Upper lobe of left lung (tissue), 4 donors: ENCODE results near the gene TSHZ2.

Experiments used
- EP300 ChIP-seq, 4 donors: sonication (generic); formaldehyde crosslinking; IDR thresholded peaks; one replicate each; pipeline ENCODE4 v1.5.1; 2017; ENCODE audit warnings: antibody characterized with exemption in 4 of 4, control low read depth in 2 of 4
- POLR2A ChIP-seq, 4 donors: fragments of 450-650 bp; IDR thresholded peaks; one replicate each; pipeline ENCODE4 v1.5.1; 2016 to 2017; ENCODE audit warnings: antibody characterized with exemption in 4 of 4, mild to moderate bottlenecking in 2 of 4
- POLR2AphosphoS5 ChIP-seq, 2 donors: sonication (generic); formaldehyde crosslinking; IDR thresholded peaks; one replicate each; pipeline ENCODE4 v1.5.1; 2017; ENCODE audit warnings: antibody characterized with exemption in 2 of 2
- TF ChIP-seq, protein P1 (sequence below), 6 experiments: fragments of 450-650 bp in 4 of 6; fragments of 200-600 bp in 2 of 6; sonication (generic) in 2 of 6; IDR thresholded peaks; one replicate each; pipeline ENCODE4 v1.5.1; 2016 to 2019; ENCODE audit warnings: antibody characterized with exemption in 6 of 6

DNA sequence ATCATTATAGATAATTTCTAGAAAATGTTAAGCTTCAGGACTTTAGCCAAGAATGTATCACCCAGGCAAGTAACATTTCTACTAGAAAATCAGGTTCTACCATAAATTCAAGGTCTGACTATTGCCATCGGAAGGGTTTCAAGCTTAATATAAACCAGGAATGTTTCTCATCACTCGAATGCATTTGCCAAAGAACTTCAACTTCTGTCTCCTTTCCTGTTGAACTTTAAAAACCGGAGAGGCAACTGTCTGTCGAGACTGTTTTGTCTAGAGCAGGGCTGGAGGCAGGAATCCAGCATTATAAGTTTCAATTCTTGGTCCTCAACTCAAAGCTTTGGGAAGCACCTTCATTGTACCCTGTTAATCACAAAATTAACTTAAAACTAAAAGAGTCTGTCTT, 356.8 kb downstream of the TSHZ2 start:
- TF ChIP-seq POLR2A (IDR thresholded peaks at IDR 0.05) (no peak), POLR2AphosphoS5 (IDR thresholded peaks at IDR 0.05) (no peak), EP300 (IDR thresholded peaks at IDR 0.05) (no peak)
- TF ChIP-seq, protein P1, sequence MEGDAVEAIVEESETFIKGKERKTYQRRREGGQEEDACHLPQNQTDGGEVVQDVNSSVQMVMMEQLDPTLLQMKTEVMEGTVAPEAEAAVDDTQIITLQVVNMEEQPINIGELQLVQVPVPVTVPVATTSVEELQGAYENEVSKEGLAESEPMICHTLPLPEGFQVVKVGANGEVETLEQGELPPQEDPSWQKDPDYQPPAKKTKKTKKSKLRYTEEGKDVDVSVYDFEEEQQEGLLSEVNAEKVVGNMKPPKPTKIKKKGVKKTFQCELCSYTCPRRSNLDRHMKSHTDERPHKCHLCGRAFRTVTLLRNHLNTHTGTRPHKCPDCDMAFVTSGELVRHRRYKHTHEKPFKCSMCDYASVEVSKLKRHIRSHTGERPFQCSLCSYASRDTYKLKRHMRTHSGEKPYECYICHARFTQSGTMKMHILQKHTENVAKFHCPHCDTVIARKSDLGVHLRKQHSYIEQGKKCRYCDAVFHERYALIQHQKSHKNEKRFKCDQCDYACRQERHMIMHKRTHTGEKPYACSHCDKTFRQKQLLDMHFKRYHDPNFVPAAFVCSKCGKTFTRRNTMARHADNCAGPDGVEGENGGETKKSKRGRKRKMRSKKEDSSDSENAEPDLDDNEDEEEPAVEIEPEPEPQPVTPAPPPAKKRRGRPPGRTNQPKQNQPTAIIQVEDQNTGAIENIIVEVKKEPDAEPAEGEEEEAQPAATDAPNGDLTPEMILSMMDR (IDR thresholded peaks at IDR 0.05) = no peak
